K562 (cell line): Measurements from ENCODE around the gene P2RX2. TPM values are rescaled to one million over a fixed set of nuclear protein-coding genes. Genes with fewer than 3 reads are reported as not detected.
A peak's percentile ranks its signal among the peaks of the same experiment; 100 is the strongest.

Source experiments
- BRD4 ChIP-seq: fragments of 200-600 bp; sonication (generic); IDR thresholded peaks from 2 replicates; pipeline ENCODE4 v1.6.1; 2017; ENCODE audit warnings: inconsistent platforms
- ESRRA ChIP-seq: fragments of 450-650 bp; IDR thresholded peaks from 2 replicates; pipeline ENCODE4 v1.6.1; 2014; ENCODE audit warnings: low read depth, mild to moderate bottlenecking, moderate library complexity, borderline replicate concordance
- KDM5B ChIP-seq: fragments of 200-600 bp; sonication (generic); IDR thresholded peaks from 2 replicates; pipeline ENCODE4 v1.6.1; 2012; ENCODE audit warnings: low read depth, mild to moderate bottlenecking, moderate library complexity, low read length, control low read depth, inconsistent platforms; ENCODE audit not compliant: insufficient replicate concordance
- MCM3 ChIP-seq: fragments of 450-650 bp; IDR thresholded peaks from 2 replicates; pipeline ENCODE4 v1.6.1; 2016
- MED1 ChIP-seq: sonication (generic); formaldehyde crosslinking; IDR thresholded peaks from 2 replicates; pipeline ENCODE4 v1.8.1; 2023; ENCODE audit warnings: missing genetic modification reagents, borderline replicate concordance
- MIER1 ChIP-seq: fragments of 450-650 bp; IDR thresholded peaks from 2 replicates; pipeline ENCODE4 v1.6.1; 2016; ENCODE audit warnings: antibody characterized with exemption, mild to moderate bottlenecking, low read depth
- MTA1 ChIP-seq: fragments of 450-650 bp; IDR thresholded peaks from 2 replicates; pipeline ENCODE4 v1.6.1; 2017; ENCODE audit warnings: borderline replicate concordance
- NKRF ChIP-seq: fragments of 450-650 bp; IDR thresholded peaks from 2 replicates; pipeline ENCODE4 v1.6.1; 2016; ENCODE audit warnings: borderline replicate concordance
- POLR2AphosphoS5 ChIP-seq: IDR thresholded peaks from 2 replicates; pipeline ENCODE4 v1.6.1; 2011; ENCODE audit warnings: mild to moderate bottlenecking, low read depth, low read length, moderate library complexity; ENCODE audit not compliant: control insufficient read depth, insufficient read depth
- SP2 ChIP-seq: IDR thresholded peaks from 2 replicates; pipeline ENCODE4 v1.6.1; 2011; ENCODE audit warnings: mild to moderate bottlenecking, low read depth, low read length, moderate library complexity; ENCODE audit not compliant: poor library complexity, severe bottlenecking; ENCODE audit errors: extremely low read depth
- SUPT5H ChIP-seq: fragments of 450-650 bp; IDR thresholded peaks from 2 replicates; pipeline ENCODE4 v1.6.1; 2016
- THRAP3 ChIP-seq: fragments of 450-650 bp; IDR thresholded peaks from 2 replicates; pipeline ENCODE4 v1.6.1; 2016; ENCODE audit warnings: mild to moderate bottlenecking, inconsistent platforms, borderline replicate concordance
- TOE1 ChIP-seq, 2 experiments: fragments of 450-650 bp in 1 of 2; sonication (generic) in 1 of 2; formaldehyde crosslinking in 1 of 2; IDR thresholded peaks; 2 replicates each; pipeline versions ENCODE4 v1.7.1 to v1.8.0; 2016 to 2022; ENCODE audit warnings: borderline replicate concordance in 2 of 2, mild to moderate bottlenecking in 2 of 2, antibody characterized with exemption in 1 of 2, inconsistent platforms in 1 of 2, low read depth in 1 of 2, missing genetic modification reagents in 1 of 2, moderate library complexity in 1 of 2
- U2AF2 ChIP-seq: fragments of 200-400 bp; formaldehyde crosslinking; optimal IDR thresholded peaks from 2 replicates; pipeline ENCODE3; 2017; ENCODE audit warnings: low read depth, mild to moderate bottlenecking, low read length
- ZC3H4 ChIP-seq: sonication (generic); formaldehyde crosslinking; IDR thresholded peaks from 2 replicates; pipeline ENCODE4 v1.9.0; 2021; ENCODE audit warnings: missing genetic modification reagents, borderline replicate concordance
- ZNF57 ChIP-seq: fragments of 450-650 bp; formaldehyde crosslinking; IDR thresholded peaks from 2 replicates; pipeline ENCODE4 v1.4.0; 2020; ENCODE audit warnings: mild to moderate bottlenecking, moderate library complexity
- ZSCAN32 ChIP-seq: fragments of 450-650 bp; formaldehyde crosslinking; IDR thresholded peaks from 2 replicates; pipeline ENCODE4 v1.4.0; 2020; ENCODE audit warnings: mild to moderate bottlenecking, moderate library complexity
- polyA plus RNA-seq, 8 experiments: library from polyadenylated mRNA; depleted of rRNA in 4 of 8; stranded (reverse) in 5 of 8; unstranded in 3 of 8; fragments of >200 nt; fragmentation: Nextera tagmentation in 2 of 8; fragmentation: Illumina TruSeq in 1 of 8; extraction: Ambion mirVana in 2 of 8; extraction: Trizol in 1 of 8; gene quantifications; 2 replicates each; pipeline versions ENCODE4 v1.2.1 to v1.2.3, GENCODE V29; 2011 to 2014; ENCODE audit warnings: inconsistent platforms in 1 of 8, missing spikeins in 1 of 8
- total RNA-seq, 7 experiments: library from RNA; depleted of rRNA in 6 of 7; stranded (reverse); fragments of >200 nt in 6 of 7; fragmentation: Illumina TruSeq in 2 of 7; extraction: Trizol in 2 of 7; gene quantifications; 2 replicates each; pipeline versions ENCODE4 v1.2.1 to v1.2.3, GENCODE V29; 2011 to 2021; ENCODE audit warnings: low replicate concordance in 1 of 7
- TF ChIP-seq, protein P1 (sequence below), 2 experiments: fragments of 450-650 bp; IDR thresholded peaks; 2 replicates each; pipeline ENCODE4 v1.6.1; 2016; ENCODE audit warnings: mild to moderate bottlenecking in 2 of 2, borderline replicate concordance in 1 of 2, low read depth in 1 of 2, moderate library complexity in 1 of 2

Gene P2RX2
- total and polyA plus RNA-seq, 9 of the 15 experiments (the other 6 are each of a cell fraction or from before 2014, with no cell fraction given), result not detected

DNA sequence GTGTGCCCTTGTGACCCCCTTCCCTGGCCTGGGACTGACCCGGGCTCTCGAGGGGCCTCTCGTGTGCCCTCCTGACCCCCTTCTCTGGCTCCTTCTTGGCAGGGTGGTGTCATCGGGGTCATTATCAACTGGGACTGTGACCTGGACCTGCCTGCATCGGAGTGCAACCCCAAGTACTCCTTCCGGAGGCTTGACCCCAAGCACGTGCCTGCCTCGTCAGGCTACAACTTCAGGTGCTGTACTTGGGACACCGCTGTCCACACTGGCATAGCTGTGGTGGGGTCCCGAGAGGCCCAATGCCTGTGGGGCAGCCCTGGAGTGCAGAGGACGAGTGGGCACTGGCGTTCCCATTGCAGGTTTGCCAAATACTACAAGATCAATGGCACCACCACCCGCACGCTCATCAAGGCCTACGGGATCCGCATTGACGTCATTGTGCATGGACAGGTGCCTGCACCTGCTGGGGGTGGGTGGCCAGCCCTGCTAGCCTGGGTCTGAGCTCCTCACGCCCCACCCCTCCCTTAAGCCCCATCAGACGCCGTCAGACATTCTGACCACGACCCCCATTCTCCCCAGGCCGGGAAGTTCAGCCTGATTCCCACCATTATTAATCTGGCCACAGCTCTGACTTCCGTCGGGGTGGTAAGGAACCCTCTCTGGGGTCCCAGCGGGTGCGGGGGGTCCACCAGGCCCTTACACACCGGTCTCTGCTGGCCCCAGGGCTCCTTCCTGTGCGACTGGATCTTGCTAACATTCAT is 2.5 kb downstream of the P2RX2 start (continued):
- no peak for TF ChIP-seq TOE1 (IDR thresholded peaks at IDR 0.05; ENCODE audit: borderline replicate concordance)
- no peak for TF ChIP-seq TOE1 (CRISPR knock-in tag; IDR thresholded peaks at IDR 0.05; ENCODE audit: borderline replicate concordance, low read depth)
- TF ChIP-seq NKRF, result no peak
- TF ChIP-seq KDM5B, result no peak
- TF ChIP-seq BRD4, result no peak
- no peak for TF ChIP-seq ESRRA
- TF ChIP-seq ZNF57, result no peak
- no peak for TF ChIP-seq MCM3
- peak; percentile 40; the same call in 1 of the 2 replicates for TF ChIP-seq POLR2AphosphoS5
- peak; percentile 39; the same call in 1 of the 2 replicates for TF ChIP-seq SUPT5H
- TF ChIP-seq MED1 (CRISPR knock-in tag), result no peak
- no peak for TF ChIP-seq MTA1
- TF ChIP-seq MIER1, result no peak
- TF ChIP-seq SP2, result no peak
- TF ChIP-seq ZC3H4 (CRISPR knock-in tag), result no peak
- TF ChIP-seq ZSCAN32 (CRISPR knock-in tag), result no peak
- TF ChIP-seq, protein P1, sequence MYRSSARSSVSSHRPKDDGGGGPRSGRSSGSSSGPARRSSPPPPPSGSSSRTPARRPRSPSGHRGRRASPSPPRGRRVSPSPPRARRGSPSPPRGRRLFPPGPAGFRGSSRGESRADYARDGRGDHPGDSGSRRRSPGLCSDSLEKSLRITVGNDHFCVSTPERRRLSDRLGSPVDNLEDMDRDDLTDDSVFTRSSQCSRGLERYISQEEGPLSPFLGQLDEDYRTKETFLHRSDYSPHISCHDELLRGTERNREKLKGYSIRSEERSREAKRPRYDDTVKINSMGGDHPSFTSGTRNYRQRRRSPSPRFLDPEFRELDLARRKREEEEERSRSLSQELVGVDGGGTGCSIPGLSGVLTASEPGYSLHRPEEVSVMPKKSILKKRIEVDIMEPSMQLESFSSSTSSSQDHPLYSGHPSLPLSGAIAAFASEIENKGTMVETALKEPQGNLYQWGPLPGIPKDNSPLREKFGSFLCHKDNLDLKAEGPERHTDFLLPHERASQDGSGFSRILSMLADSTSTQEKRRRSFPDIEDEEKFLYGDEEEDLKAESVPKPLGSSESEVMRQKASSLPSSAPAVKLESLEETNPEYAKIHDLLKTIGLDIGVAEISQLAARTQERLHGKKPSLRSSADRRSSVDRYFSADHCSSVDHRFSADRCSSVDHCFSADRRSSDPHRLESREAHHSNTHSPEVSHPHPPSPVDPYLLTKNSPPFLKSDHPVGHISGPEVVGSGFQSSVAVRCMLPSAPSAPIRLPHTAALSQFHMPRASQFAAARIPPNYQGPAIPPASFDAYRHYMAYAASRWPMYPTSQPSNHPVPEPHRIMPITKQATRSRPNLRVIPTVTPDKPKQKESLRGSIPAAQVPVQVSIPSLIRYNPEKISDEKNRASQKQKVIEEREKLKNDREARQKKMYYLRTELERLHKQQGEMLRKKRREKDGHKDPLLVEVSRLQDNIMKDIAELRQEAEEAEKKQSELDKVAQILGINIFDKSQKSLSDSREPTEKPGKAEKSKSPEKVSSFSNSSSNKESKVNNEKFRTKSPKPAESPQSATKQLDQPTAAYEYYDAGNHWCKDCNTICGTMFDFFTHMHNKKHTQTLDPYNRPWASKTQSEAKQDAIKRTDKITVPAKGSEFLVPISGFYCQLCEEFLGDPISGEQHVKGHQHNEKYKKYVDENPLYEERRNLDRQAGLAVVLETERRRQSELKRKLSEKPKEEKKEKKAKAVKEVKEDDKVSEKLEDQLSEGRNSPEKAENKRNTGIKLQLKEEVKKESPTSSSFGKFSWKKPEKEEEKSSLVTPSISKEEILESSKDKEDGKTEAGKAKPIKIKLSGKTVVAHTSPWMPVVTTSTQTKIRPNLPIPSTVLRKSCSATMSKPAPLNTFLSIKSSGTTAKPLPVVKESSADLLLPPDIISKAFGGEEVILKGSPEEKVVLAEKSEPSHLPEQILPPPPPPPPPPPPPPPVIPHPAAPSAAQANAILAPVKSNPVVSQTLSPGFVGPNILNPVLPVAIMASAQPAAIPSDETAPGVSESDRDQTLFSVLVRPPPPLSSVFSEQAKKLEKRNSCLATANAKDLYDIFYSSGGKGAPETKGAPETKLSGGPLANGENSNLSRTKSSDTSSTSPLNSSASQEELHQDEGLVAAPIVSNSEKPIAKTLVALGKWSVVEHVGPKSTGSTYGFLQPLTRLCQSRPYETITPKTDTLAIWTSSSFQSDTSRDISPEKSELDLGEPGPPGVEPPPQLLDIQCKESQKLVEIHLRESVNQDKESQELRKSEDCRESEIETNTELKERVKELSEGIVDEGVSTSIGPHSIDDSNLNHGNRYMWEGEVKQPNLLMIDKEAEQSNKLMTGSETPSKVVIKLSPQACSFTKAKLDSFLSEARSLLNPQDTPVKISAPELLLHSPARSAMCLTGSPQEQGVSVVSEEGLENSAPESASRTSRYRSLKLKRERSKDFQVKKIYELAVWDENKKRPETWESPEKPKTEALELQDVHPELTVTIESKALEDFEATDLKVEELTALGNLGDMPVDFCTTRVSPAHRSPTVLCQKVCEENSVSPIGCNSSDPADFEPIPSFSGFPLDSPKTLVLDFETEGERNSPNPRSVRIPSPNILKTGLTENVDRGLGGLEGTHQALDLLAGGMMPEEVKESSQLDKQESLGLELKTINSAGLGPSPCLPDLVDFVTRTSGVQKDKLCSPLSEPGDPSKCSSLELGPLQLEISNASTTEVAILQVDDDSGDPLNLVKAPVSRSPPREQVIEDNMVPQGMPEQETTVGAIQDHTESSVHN (IDR thresholded peaks at IDR 0.05; ENCODE audit: borderline replicate concordance in 1 of 2, low read depth in 1 of 2), result no peak
- TF ChIP-seq THRAP3, result no peak
- TF ChIP-seq U2AF2, result no peak
